HG03175 (cell line): ENCODE data around the gene RCBTB2.
A peak's percentile ranks its signal among the peaks of the same experiment; 100 is the strongest.

ENCODE experiments used
- ATAC-seq: cut with Tn5 transposase; IDR thresholded peaks from one replicate; pipeline ENCODE4 v1.9.1; 2021; ENCODE audit warnings: mild to moderate bottlenecking, moderate library complexity; ENCODE audit not compliant: unreplicated experiment

Gene RCBTB2

GRCh38 chr13:48532256-48532505, 699 bp downstream of the RCBTB2 start:
- peak; percentile 17 for ATAC-seq

- no peak for ATAC-seq
Measured at GRCh38 chr13:48531416-48532255, 1.2 kb downstream of the RCBTB2 start.

- no peak for ATAC-seq
Measured at GRCh38 chr13:48530833-48531232, 2.0 kb downstream of the RCBTB2 start.

- no peak for ATAC-seq
Measured at GRCh38 chr13:48528720-48529119, 4.2 kb downstream of the RCBTB2 start.

GRCh38 chr13:48527955-48528354, 4.9 kb downstream of the RCBTB2 start:
- no peak for ATAC-seq

- no peak for ATAC-seq
Measured at GRCh38 chr13:48526286-48526685, 6.6 kb downstream of the RCBTB2 start.

GRCh38 chr13:48518083-48518482, 14.8 kb downstream of the RCBTB2 start:
- no peak for ATAC-seq

GRCh38 chr13:48515732-48516131, 17.1 kb downstream of the RCBTB2 start:
- no peak for ATAC-seq

GRCh38 chr13:48514793-48515192, 18.1 kb downstream of the RCBTB2 start:
- ATAC-seq = no peak

GRCh38 chr13:48511621-48512230, 21.2 kb downstream of the RCBTB2 start:
- ATAC-seq = no peak

GRCh38 chr13:48510698-48511097, 22.2 kb downstream of the RCBTB2 start:
- no peak for ATAC-seq

- ATAC-seq = no peak
Measured at GRCh38 chr13:48508011-48508410, 24.9 kb downstream of the RCBTB2 start.

- ATAC-seq = no peak
Measured at GRCh38 chr13:48507021-48507420, 25.9 kb downstream of the RCBTB2 start.

GRCh38 chr13:48506092-48506701, 26.7 kb downstream of the RCBTB2 start:
- ATAC-seq = peak; percentile 8

- ATAC-seq = peak; percentile 72
Measured at GRCh38 chr13:48505597-48506091, 27.2 kb downstream of the RCBTB2 start.

- peak; percentile 37 for ATAC-seq
Measured at GRCh38 chr13:48505012-48505411, 27.9 kb downstream of the RCBTB2 start.

GRCh38 chr13:48504606-48505005, 28.3 kb downstream of the RCBTB2 start:
- ATAC-seq = no peak

GRCh38 chr13:48502601-48503319, 30.1 kb downstream of the RCBTB2 start:
- ATAC-seq = no peak

GRCh38 chr13:48501705-48502104, 31.2 kb downstream of the RCBTB2 start:
- no peak for ATAC-seq

- ATAC-seq = peak; percentile 35
Measured at GRCh38 chr13:48500652-48501197, 32.2 kb downstream of the RCBTB2 start.

GRCh38 chr13:48497669-48498068, 35.2 kb downstream of the RCBTB2 start:
- no peak for ATAC-seq
